ENCODE data around the gene CDH23.

The CDH23 gene

DNA sequence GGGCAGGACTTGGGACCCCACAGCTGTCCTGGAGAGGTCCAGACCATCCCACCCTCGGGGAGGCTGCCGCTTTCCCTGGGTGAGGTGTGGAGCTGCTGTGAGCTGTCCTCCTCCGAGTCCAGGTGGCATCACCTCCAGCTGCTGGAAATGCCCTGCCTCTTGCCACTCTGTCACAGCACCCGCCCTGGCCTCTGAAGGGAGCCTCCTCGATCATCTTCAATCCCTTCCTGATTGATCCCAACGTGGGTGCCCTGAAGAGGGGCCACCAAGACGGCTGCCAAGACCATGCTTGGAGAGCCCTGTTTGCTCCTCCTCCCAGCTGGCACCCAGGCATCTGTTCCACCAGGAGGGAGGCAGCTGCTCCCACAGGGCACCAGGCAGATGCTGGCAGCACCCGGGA lies 318.3 kb downstream of the CDH23 start:
- no peak for DNase-seq

DNA sequence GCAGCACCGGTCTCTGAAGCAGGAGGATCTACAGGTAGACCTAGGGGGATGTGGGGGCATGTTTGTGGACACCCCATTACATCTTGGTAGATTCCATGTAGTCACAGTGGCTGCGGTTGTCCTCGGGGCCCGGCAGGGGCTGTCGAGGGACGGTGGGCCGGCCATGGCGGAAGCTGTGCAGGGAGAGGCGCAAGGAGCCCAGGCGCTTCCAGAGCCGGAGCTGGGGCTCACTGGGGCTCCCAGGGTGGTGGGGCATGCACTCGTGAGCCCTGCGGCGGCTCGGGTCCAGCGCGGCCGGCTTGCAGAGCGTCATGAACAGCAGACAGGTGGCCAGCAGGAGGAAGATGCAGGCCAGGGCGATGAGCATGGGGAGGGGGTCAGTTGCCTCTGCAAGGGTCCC lies 319.1 kb downstream of the CDH23 start:
- no peak for DNase-seq

DNA sequence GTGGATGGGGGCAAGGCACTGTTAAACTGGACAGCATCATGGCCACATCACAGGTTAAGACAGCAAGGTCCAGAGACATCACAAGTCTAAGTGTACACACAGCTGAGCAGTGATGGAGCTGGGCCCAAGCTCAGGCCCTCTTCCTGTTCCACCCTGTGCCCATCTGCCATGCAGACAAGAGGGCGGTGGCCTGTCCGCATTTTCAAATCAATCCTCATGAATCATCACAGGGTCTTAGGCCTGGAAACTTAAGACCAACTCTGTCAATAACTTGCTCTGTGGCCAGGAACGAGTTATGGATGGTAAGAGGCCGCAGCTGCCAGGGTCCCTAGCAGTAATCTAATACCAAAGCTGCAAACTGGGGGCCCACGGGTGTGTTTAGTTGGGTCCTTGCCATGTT lies 319.7 kb downstream of the CDH23 start:
- DNase-seq: no peak

DNA sequence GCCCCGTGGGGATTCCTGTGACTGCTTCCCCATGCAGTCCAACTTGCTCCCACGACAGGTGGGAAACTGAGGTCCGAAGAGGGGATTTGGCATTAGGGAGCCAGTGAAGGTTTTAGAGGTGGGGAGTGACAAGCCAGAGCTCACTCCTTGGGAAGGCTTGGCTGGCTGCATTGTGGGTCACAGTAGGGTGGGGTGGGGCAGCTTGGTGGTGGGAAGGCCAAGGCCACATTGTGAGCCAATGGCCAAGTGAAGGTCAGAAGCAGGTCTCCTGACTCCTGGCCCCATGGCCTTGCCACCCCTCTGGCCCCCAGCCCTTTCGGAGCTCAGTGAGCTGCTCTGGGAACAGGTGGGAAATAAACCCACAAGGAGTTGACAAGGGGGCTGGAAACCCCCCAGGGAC lies 320.3 kb downstream of the CDH23 start:
- no peak for DNase-seq

DNA sequence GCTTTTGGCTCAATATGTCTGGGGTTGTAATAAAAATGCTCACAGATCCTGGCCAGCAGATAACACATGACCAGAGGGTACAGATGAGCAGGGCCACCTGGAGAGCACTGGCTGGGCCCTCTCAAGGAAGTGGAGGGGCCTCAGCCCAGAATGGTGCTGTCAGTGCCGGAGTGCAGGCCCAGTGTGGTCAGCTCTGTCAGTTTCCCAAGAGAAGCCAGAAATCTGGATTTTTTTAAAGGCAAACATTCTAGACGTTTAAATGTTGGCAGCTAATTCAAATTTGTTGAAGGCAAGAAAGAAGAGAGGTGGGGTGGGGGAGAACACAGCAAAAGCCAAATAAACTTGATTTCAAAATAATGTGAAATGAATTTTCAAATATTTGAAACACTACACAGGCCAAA lies 320.8 kb downstream of the CDH23 start:
- DNase-seq: no peak

DNA sequence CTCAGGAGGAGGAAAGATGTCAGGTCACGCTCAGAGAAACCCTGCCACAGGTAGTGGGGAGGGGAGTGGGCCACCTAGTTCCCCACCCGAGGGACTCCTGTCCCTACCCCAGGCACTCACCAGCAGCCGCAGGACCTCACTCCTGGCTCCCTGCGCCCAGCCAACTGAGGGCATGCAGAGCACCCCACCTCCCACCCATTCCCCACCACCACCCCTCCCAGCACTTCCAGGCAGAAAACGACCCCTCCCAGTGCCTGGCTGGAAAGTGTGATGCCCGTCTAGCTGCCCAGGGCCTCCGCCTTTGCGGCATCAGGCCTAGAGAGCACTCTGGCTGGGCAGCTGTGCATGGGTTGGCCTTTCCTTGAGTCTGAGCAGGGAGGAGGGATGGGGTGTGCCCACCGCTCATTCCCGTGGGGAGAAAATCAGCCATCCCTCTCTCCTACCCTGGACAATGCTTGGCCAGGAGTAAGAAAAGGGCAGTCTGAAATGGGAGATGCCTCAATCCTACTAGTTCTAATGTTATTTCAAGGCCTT lies 321.5 kb downstream of the CDH23 start:
- no peak for DNase-seq

DNA sequence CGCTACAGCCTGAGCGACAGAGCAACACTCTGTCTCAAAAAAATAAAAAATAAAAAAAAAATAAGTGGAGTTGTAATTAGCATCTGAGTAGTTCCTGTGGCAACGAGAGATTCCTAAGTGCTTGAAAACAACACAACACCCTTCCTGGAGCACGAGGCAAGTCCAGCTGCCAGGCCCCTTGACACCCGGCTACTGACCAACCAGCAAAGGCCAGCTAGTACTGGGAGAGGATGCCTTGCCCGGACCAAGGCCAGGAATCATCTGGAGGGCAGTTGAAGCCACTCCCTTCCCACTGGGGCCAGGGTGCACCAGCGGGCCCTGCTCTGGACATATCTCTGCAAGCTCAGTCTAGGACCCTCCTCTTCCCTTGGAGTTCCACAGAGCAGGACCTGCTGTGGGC lies 322.3 kb downstream of the CDH23 start:
- DNase-seq: no peak

DNA sequence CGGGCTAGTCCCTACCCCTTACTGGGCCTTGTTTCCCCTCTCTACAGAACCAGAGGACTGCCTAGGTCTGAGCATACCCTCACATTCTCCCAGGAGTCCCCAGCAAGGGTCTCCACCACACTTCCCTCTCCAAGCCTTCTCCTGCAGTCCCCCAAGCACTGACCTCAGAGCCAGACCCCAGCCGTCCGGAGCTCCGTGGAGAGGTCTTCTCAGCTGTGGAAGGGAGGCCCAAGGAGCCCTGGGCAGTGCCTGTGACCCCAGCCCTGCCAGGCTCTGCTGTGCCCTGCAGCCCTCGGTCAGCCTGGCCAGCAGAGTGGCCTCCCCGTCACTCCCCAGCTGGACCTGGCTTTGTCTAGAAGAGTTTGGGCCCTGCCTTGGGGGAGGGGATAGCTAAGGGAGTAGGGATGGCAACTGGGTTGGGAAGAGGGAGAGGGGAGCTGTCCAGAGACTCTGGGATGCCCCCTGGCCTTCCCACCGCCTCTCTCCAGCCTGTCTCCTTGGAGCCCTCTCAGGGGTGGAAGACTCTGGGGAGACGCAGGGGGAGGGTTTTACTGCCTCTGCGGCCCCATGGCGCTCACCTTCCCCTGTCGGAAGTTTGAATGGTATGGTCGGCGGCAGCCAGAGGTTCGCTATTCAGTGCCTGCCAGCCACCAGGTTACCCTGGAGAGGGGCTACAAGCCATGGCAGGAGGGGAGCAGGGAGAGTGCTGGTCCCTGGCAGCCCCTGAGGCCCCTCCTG lies 322.9 kb downstream of the CDH23 start, which contains the start of gene C10orf105:
C10orf105 (minus strand) TSS at position 315 of the 738 bp plus-strand sequence. CDS start 3,441 bp downstream, outside the sequence.
- DNase-seq: no peak

DNA sequence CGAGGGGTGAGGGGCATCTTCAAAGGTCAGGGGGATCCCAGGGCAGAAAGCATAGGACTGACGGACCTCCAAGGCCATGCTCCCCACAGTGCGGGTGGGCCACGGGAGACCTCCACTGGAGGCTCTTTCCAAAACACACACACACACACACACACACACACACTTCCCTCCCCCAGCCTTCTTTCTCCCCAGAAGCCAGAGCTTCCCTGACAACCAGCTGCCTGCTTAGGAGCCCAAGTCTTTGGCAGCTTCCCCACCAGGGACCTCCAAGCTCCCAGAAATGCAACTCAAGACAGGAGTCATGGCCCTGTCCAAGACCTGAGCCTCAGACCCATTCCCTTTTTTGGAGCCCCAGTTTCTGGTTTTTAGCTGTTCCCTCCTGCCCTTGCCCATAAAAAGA lies 323.6 kb downstream of the CDH23 start:
- DNase-seq: no peak

DNA sequence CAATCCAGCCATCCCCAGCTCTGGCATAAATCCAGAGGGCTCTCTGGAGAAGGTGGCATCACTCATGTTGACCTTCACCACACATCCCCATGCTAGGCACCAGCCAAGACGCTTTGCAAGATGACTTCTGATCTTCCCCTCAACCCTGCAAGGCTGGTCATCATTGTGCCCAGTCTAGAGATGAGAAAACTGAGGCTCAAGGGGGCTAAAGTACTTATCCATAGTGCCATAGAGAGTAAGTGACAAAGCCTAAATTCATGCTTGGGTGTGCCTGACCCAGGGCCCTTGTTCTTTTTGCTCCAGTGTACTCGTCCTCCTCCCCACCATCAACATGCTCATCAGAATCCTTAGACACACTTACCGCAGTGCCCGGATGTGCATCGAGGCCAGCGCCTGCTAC lies 324.6 kb downstream of the CDH23 start:
- no peak for DNase-seq

DNA sequence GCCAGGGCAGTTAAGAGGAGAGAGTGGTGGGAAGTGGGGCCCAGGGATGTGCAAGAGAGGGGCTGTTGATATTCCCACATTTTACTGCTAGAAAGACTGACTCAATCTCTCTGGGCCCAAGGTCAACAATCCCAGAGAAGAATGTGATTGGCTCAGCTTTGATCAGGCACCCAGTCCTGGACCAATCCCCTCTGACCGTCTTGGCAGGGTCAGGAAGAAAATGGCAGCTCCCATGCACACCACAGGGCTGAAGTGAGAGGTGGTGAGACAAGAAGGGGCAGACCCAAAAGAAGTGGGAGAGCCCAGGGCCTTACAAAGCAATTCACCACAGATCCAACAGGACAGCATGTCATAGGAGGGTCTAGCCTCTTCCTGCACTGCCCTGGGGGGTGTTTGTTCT lies 326.1 kb downstream of the CDH23 start:
- no peak for DNase-seq

DNA sequence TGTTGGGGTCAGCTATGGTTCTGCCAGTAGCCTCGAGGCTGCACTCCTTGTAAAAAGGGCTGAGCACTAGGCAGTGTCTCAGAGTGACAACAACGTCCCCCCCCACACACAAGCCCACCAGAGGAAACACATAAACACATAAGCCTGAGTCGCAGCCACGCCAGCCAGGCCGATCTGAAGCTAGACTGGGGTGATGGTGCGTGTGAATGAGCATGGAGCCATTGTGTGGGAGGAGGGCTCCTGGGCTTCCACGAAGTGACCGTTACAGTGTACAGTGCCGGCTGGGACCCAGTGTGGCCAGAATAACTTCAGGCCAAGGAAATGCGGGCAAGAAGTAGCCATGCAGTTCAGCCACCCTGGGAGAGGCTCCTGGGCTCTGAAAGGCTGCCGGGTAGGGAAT lies 326.6 kb downstream of the CDH23 start:
- DNase-seq: no peak

DNA sequence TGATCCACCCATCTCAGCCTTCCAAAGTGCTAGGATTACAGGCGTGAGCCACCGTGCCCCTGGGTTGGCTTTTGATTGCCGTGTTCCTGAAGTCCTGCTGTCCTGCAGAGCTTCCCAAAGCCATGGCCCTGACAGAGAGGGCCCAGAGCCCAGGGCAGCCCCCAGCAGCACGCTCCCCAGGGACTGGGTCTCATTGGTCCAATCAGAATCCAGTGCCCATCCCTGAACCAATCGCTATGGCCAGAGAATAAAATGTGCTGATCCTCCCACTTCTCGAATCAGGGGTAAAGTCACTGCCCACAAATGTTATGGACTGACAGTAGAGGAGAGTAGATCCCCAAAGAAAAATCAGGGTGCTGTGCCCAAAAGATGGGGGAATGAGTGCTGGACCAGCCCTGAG lies 327.8 kb downstream of the CDH23 start:
- DNase-seq: no peak

DNA sequence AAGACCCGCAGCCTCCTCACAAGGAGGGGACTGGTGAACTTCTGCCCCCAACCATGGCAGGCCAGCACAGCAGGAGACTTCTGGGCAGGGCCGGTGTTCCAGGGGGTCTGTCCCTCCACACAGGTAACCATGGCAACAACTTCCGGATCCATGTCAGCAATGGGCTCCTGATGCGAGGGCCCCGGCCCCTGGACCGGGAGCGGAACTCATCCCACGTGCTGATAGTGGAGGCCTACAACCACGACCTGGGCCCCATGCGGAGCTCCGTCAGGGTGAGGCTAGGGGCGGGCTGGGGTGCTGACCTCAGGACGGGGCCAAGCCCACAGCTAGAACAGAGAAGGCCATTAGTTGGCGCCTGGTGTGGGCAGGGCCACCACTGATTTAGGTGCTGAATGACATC lies 328.5 kb downstream of the CDH23 start:
- no peak for DNase-seq

DNA sequence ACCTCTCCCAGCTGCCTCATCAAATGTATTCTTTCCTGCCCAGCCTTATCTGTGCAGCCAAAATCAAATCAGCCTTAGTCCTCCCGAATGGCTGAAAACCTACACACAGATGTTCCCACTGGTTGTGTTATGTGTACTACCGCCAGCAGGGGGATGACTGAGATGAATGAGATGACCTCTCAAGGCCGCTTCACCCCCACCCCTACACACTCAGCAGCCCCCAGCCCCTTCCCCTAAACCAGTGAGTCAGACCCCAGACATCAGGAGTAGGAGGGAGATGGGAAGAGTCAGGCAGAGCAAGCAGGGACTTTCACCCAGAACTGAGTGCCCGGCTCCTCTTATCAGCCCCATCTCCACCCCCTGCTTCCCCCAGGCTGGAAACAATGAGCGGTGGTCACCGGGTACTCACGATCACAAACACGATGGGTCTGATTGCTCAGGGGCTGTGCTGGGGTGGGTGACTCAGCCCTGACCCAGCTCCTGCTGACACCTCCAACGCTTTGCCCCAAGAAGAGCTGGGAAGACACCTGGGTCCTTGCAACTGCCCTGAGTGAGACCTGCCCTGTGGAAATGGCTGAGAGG lies 329.4 kb downstream of the CDH23 start:
- DNase-seq: no peak

DNA sequence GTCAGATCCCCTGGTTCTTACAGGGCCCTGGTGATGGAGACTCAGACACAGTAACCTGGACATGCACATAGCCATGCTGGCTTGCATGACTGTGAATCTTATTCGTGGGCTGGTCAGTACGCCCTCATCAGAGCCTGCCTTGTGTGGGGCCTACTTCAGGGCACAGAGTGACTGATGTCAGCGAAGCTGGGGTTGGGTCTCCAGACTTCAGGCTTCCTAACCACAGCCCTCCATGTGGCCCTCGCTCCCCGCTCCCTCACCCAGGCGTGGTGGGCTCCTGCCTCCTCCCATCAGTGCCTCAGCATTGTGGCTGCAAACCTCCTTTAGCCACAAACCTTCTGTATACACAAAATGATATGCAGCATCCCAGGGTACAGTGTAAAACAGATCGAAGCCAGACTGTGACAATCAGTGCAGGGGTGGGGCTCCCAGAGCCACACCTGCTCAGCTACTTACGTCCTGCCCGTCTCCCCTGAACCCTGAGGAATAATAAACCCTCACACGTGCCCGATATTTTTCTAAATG lies 329.9 kb downstream of the CDH23 start:
- no peak for DNase-seq

DNA sequence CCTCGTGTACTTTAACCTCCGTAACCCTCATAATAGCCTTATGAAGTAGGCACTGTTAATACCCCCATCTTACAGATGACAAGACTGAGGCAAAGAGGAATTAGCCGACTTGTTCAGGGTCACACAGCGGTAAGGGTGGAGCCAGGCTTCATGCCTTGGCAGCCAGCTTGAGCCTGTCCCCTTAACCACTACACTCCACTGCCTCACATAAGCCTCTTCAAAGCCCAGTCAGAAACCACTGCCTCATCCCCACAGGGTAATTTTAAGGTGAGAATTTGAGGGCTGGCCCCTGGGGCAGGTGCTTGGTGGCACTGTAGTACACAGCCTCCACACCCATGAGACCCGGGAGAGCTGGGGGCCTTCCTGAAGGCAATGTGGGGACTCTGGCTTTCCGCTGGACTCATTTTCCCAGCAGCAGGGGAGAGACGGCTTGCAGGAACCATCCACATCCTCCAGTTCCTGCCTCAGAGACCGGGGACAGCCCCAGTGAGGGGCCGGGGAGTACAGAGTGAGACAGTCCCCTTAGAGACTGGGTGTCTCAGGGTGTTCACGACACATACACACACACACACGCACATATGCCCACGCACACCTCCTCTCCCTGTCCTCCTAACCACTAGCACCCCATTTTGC lies 330.5 kb downstream of the CDH23 start:
- DNase-seq: no peak

DNA sequence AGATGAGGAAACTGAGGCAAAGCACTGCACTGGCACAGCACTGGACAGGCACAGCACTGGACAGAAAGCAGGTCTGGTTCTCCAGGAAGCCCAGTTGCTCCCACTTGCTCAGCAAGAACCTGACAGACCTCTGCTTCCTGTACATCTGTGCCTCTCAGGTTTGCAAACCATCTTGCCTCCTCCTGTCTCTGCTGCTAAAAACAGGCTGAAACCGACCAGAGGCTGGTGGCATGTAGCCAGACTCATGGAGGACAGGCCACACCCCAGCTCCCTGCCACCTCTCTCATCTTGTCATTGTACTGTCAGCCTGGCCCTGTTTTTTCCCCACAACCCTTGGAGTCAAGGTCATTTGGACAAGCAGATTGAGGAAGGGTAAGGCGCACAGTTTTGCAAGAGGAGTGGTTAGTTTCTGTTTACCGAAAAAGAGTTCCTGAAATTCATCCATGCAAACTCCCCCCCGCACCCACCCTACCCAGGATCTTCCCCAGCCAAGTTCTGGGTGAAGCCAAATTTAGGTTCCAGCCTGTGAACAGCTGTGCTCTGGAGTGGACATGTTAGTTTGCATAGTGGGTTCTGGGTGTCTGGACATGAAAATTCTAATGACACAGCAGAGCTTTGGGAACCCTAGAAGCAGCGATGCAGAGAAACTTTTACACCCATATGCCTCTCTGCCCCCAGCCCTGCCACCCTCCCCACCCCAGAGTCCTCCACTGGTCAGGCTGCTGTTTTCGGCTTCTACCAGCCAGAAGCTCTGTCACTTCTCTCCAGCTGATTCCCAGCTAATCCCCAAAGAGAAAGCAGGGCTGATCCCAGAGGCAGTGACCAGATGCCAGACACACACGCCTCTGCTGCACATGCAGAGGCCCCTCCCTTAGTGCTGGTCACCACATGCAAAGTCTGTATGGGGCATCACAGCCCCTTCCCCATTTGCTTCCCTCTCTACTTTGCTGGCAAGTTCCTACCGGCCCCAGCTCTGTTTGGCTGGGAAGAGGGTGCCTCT lies 331.3 kb downstream of the CDH23 start:
- no peak for DNase-seq

DNA sequence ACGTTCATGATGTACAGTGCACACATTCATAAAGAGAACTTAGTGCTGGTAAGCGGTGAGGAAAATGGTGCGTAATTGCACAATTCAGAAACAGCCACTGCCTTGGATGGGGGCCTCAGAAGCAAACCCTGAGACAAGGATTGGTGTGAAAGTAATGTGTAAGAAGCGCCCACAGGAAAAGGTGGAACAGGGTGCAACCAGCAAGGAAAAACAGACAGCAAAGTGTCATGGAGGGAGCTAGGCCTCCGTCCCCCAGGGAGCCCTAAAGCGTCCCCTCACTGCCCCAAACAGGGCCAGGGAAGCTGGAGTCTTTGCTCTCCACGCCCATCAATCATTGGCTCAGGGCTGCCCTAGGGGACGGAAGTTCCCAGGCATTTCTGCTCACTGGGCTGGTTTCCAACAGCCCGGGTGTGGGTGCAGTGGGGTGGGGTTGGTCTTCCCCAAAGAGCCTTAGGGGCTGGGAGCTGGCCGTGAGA lies 332.5 kb downstream of the CDH23 start:
- no peak for DNase-seq

DNA sequence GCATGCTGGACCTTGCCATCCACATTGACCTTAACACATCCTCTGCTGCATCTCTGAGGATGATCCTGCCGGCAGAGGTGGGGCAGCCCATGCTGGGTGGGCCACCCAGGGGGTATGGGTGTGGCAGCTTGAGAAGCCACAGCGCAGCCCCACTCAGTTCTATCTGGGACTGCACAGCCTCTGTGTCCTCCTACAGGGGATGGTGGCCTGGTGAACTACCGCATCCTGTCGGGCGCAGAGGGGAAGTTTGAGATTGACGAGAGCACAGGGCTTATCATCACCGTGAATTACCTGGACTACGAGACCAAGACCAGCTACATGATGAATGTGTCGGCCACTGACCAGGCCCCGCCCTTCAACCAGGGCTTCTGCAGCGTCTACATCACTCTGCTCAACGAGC lies 335.1 kb downstream of the CDH23 start:
- no peak for DNase-seq

DNA sequence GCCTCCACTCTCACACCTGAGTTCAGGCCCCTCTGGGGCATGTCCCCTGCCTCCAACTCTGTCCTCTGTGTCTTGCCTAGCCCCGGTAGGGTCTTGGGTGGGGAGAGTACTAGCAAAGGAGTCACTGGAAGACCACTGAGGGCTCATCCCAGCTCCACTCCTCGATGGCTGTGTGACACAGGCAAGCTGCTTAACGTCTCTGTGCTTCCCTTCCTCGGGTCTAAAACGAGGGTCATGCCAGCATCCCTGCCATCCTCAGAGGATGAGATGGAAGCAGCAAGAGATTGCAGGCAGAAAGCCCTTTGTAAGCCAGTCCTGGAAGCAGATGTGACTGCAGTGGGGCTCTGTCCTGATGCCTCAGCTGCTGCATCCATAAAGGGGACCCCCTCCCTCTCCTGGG lies 338.1 kb downstream of the CDH23 start:
- DNase-seq: no peak

All from SHP77 (cell line).